K562 (cell line): Measurements from ENCODE around the gene GPR21. TPM values are rescaled to one million over a fixed set of nuclear protein-coding genes. Genes with fewer than 3 reads are reported as not detected.

Experiments used
- ATAC-seq: fragments of 200-7000 bp; cut with Tn5 transposase; 3 replicates; pipeline ENCODE4 v1.9.1; 2020; ENCODE audit warnings: moderate library complexity
- BruUV-seq: library from RNA; stranded (reverse); fragments of 400-500 nt; replicated peaks from 2 replicates; lab custom pipeline; 2021; lab: Mats Ljungman, UMichigan
- CTCF ChIA-PET: fragments of 300-600 bp; formaldehyde crosslinking; extraction: SDS; loops from one replicate; lab custom pipeline; 2021; ENCODE audit warnings: low intra/inter-chr PET ratio; lab: Yijun Ruan, JAX
- POLR2A ChIA-PET: fragments of 300-600, 350-650 bp; sonication (Branson Sonifier 250); formaldehyde crosslinking; extraction: SDS; loops from one replicate; lab custom pipeline; 2021; ENCODE audit warnings: antibody characterized with exemption, inconsistent platforms; lab: Yijun Ruan, JAX
- DNase-seq, 4 experiments: peaks; one replicate each; pipeline versions ENCODE4 v3.0.0 to v3.0.0-alpha.2; 2011 to 2018; ENCODE audit warnings: low spot score in 3 of 4, mixed read lengths in 3 of 4; ENCODE audit errors: extremely low read depth in 1 of 4
- FAIRE-seq: peaks from 2 replicates; lab custom pipeline; 2011; peaks lifted over from hg19 to GRCh38; lab: Jason Lieb, UNC
- H2AFZ ChIP-seq: 2 replicates; pipeline ENCODE4 v1.6.0; 2011; ENCODE audit warnings: low read depth, low read length, control low read depth, inconsistent platforms
- H3K27ac ChIP-seq: fragments of 200-600 bp; 3 replicates; pipeline ENCODE4 v1.8.0; 2011; ENCODE audit warnings: low read depth, mild to moderate bottlenecking, control low read depth, inconsistent platforms, low read length, moderate library complexity, mixed read lengths; ENCODE audit errors: extremely low read depth
- H3K27me3 ChIP-seq, 2 experiments: fragments of 300-600 bp in 1 of 2; 2 replicates in 1 of 2; 3 replicates in 1 of 2; pipeline versions ENCODE4 v1.6.0 to v1.8.0; 2011; ENCODE audit warnings: inconsistent platforms in 2 of 2, low read length in 2 of 2, mild to moderate bottlenecking in 1 of 2, mixed read lengths in 1 of 2, moderate library complexity in 1 of 2; ENCODE audit not compliant: control insufficient read depth in 2 of 2, insufficient read depth in 2 of 2
- H3K36me3 ChIP-seq: fragments of 300-600 bp; 3 replicates; pipeline ENCODE4 v1.8.0; 2011; ENCODE audit warnings: mild to moderate bottlenecking, low read length, inconsistent platforms; ENCODE audit not compliant: control insufficient read depth, insufficient read depth
- H3K4me1 ChIP-seq, 2 experiments: fragments of 200-600 bp in 1 of 2; replicated peaks in 1 of 2; 2 replicates in 1 of 2; 3 replicates in 1 of 2; pipeline versions ENCODE4 v1.5.1 to v1.8.0; 2011; ENCODE audit warnings: inconsistent platforms in 2 of 2, low read length in 2 of 2, mild to moderate bottlenecking in 1 of 2, mixed read lengths in 1 of 2, moderate library complexity in 1 of 2; ENCODE audit not compliant: control insufficient read depth in 2 of 2, insufficient read depth in 2 of 2
- H3K4me2 ChIP-seq: 2 replicates; pipeline ENCODE4 v1.6.1; 2011; ENCODE audit warnings: low read length, control low read depth, inconsistent platforms, mixed read lengths; ENCODE audit not compliant: insufficient read depth
- H3K4me3 ChIP-seq: fragments of 200-600 bp; sonication (generic), shearing (Covaris generic); 2 replicates; pipeline ENCODE4 v1.5.1; 2016; ENCODE audit warnings: control low read depth, inconsistent platforms
- H3K79me2 ChIP-seq: fragments of 200-600 bp; 3 replicates; pipeline ENCODE4 v1.8.0; 2011; ENCODE audit warnings: low read length, inconsistent platforms; ENCODE audit not compliant: control insufficient read depth, insufficient read depth
- H3K9ac ChIP-seq, 2 experiments: 2 replicates each; pipeline versions ENCODE4 v1.6.0 to v1.6.1; 2011; ENCODE audit warnings: low read depth in 2 of 2, low read length in 2 of 2, control low read depth in 1 of 2, inconsistent platforms in 1 of 2, mild to moderate bottlenecking in 1 of 2, mixed read lengths in 1 of 2; ENCODE audit not compliant: insufficient read depth in 1 of 2
- H3K9me1 ChIP-seq: one replicate; pipeline ENCODE4 v1.6.0; 2011; ENCODE audit warnings: inconsistent platforms, mild to moderate bottlenecking, low read length, moderate library complexity; ENCODE audit not compliant: control insufficient read depth, insufficient read depth
- H3K9me3 ChIP-seq: replicated peaks from 2 replicates; pipeline ENCODE4 v1.5.1; 2011; ENCODE audit warnings: low read depth, low read length, inconsistent platforms; ENCODE audit not compliant: control insufficient read depth, insufficient read depth
- H4K20me1 ChIP-seq: replicated peaks from 2 replicates; pipeline ENCODE4 v1.6.1; 2011; ENCODE audit warnings: low read length, inconsistent platforms, mixed read lengths; ENCODE audit not compliant: control insufficient read depth, insufficient read depth
- MAFF ChIP-seq: IDR thresholded peaks from 2 replicates; pipeline ENCODE4 v1.6.1; 2012; ENCODE audit warnings: low read length, improper control_type of control experiment
- MEF2A ChIP-seq: IDR thresholded peaks from 2 replicates; pipeline ENCODE4 v1.6.1; 2011; ENCODE audit warnings: low read depth, mild to moderate bottlenecking, low read length, moderate library complexity; ENCODE audit not compliant: control insufficient read depth
- PYGO2 ChIP-seq: fragments of 450-650 bp; IDR thresholded peaks from 2 replicates; pipeline ENCODE4 v1.6.1; 2016; ENCODE audit warnings: mild to moderate bottlenecking, missing genetic modification characterization, moderate library complexity, missing compliant biosample characterization
- RBM39 ChIP-seq: fragments of 200-400 bp; formaldehyde crosslinking; optimal IDR thresholded peaks from 2 replicates; pipeline ENCODE3; 2018; ENCODE audit warnings: low read depth, low read length
- SMAD2 ChIP-seq: fragments of 150-350 bp; IDR thresholded peaks from 2 replicates; pipeline ENCODE4 v1.6.1; 2014; ENCODE audit warnings: low read depth, mild to moderate bottlenecking, low read length
- WGBS: fragments of 100-300 bp; shearing (Covaris generic); methylation state at CpG from one replicate; pipeline ENCODE4 v1.1.6; 2016; ENCODE audit warnings: low coverage, mixed read lengths; ENCODE audit not compliant: insufficient coverage; ENCODE audit errors: missing lambda C conversion rate; 5-methylcytosine and 5-hydroxymethylcytosine counted together
- in situ Hi-C: fragments of 300-500 bp; cut with MboI; formaldehyde crosslinking; loops from 4 replicates; pipeline ENCODE4 v1.15.0; 2018; ENCODE audit warnings: inconsistent platforms, mixed read lengths
- intact Hi-C: fragments of 100-400 bp; cut with micrococcal nuclease; formaldehyde crosslinking; loops from 2 replicates; pipeline ENCODE4 v1.14.2; 2022
- polyA plus RNA-seq, 8 experiments: library from polyadenylated mRNA; depleted of rRNA in 4 of 8; stranded (reverse) in 5 of 8; unstranded in 3 of 8; fragments of >200 nt; fragmentation: Nextera tagmentation in 2 of 8; fragmentation: Illumina TruSeq in 1 of 8; extraction: Ambion mirVana in 2 of 8; extraction: Trizol in 1 of 8; gene quantifications; 2 replicates each; pipeline versions ENCODE4 v1.2.1 to v1.2.3, GENCODE V29; 2011 to 2014; ENCODE audit warnings: inconsistent platforms in 1 of 8, missing spikeins in 1 of 8
- total RNA-seq, 7 experiments: library from RNA; depleted of rRNA in 6 of 7; stranded (reverse); fragments of >200 nt in 6 of 7; fragmentation: Illumina TruSeq in 2 of 7; extraction: Trizol in 2 of 7; gene quantifications; 2 replicates each; pipeline versions ENCODE4 v1.2.1 to v1.2.3, GENCODE V29; 2011 to 2021; ENCODE audit warnings: low replicate concordance in 1 of 7
- TF ChIP-seq, protein P1 (sequence below): fragments of 250-450 bp; sonication (Bioruptor Pico); IDR thresholded peaks from 2 replicates; pipeline ENCODE4 v1.8.0; 2021; ENCODE audit warnings: moderate library complexity, mild to moderate bottlenecking, inconsistent platforms
- TF ChIP-seq, protein P2 (sequence below): fragments of 450-650 bp; IDR thresholded peaks from 2 replicates; pipeline ENCODE4 v1.6.1; 2016; ENCODE audit warnings: mild to moderate bottlenecking, moderate library complexity

The GPR21 gene
- total and polyA plus RNA-seq, 9 of the 15 experiments (the other 6 are each of a cell fraction or from before 2014, with no cell fraction given): 0.16 to 0.83 (median 0.36) TPM; not detected in 6

DNA sequence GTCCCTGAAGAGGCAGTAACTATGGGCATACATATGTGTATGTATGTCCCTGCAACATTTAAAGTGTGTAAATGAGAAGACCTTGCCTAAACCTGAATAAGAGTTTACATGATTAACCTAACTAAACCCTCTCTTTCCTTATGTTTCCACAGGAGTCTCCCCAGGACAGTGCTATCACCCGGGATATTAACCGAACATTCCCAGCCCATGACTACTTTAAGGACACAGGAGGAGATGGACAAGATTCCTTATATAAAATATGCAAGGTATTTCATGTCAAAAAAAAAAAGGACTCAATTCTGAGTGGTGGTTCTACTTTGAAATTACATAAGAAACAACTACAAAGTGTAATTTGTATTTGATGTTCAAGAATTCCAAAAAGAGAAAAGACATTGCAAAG is 31.7 kb downstream of the GPR21 start:
- no peak overlapping the region for H3K4me2 ChIP-seq
- no peak overlapping the region for H3K4me3 ChIP-seq
- in situ Hi-C loops (no loop called here), intact Hi-C loops (loop anchor here (10.0 kb wide), 1 partner anchor 600 kb away; no protein-coding TSS in a partner anchor)
- H3K9me3 ChIP-seq: no peaks in the 10 kb centered on the region
- CTCF ChIA-PET: no interaction called here
- H3K9ac ChIP-seq: no peak overlapping the region
- WGBS: 75% methylated on average over 2 of the region's 2 CpGs
- FAIRE-seq: no peak
- no peak for DNase-seq
- no peak overlapping the region for H3K27ac ChIP-seq
- no peaks in the 10 kb centered on the region for H3K9me1 ChIP-seq
- no peaks in the 10 kb centered on the region for H3K27me3 ChIP-seq
- BruUV-seq: no TSS peak
- no peak for ATAC-seq
- H3K4me1 ChIP-seq: no peaks in the 10 kb centered on the region
- no peak overlapping the region for H2AFZ ChIP-seq
- TF ChIP-seq RBM39: no peak
- TF ChIP-seq, protein P1, sequence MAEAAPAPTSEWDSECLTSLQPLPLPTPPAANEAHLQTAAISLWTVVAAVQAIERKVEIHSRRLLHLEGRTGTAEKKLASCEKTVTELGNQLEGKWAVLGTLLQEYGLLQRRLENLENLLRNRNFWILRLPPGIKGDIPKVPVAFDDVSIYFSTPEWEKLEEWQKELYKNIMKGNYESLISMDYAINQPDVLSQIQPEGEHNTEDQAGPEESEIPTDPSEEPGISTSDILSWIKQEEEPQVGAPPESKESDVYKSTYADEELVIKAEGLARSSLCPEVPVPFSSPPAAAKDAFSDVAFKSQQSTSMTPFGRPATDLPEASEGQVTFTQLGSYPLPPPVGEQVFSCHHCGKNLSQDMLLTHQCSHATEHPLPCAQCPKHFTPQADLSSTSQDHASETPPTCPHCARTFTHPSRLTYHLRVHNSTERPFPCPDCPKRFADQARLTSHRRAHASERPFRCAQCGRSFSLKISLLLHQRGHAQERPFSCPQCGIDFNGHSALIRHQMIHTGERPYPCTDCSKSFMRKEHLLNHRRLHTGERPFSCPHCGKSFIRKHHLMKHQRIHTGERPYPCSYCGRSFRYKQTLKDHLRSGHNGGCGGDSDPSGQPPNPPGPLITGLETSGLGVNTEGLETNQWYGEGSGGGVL (CRISPR knock-in tag): no peak
- TF ChIP-seq SMAD2: no peak
- TF ChIP-seq, protein P2, sequence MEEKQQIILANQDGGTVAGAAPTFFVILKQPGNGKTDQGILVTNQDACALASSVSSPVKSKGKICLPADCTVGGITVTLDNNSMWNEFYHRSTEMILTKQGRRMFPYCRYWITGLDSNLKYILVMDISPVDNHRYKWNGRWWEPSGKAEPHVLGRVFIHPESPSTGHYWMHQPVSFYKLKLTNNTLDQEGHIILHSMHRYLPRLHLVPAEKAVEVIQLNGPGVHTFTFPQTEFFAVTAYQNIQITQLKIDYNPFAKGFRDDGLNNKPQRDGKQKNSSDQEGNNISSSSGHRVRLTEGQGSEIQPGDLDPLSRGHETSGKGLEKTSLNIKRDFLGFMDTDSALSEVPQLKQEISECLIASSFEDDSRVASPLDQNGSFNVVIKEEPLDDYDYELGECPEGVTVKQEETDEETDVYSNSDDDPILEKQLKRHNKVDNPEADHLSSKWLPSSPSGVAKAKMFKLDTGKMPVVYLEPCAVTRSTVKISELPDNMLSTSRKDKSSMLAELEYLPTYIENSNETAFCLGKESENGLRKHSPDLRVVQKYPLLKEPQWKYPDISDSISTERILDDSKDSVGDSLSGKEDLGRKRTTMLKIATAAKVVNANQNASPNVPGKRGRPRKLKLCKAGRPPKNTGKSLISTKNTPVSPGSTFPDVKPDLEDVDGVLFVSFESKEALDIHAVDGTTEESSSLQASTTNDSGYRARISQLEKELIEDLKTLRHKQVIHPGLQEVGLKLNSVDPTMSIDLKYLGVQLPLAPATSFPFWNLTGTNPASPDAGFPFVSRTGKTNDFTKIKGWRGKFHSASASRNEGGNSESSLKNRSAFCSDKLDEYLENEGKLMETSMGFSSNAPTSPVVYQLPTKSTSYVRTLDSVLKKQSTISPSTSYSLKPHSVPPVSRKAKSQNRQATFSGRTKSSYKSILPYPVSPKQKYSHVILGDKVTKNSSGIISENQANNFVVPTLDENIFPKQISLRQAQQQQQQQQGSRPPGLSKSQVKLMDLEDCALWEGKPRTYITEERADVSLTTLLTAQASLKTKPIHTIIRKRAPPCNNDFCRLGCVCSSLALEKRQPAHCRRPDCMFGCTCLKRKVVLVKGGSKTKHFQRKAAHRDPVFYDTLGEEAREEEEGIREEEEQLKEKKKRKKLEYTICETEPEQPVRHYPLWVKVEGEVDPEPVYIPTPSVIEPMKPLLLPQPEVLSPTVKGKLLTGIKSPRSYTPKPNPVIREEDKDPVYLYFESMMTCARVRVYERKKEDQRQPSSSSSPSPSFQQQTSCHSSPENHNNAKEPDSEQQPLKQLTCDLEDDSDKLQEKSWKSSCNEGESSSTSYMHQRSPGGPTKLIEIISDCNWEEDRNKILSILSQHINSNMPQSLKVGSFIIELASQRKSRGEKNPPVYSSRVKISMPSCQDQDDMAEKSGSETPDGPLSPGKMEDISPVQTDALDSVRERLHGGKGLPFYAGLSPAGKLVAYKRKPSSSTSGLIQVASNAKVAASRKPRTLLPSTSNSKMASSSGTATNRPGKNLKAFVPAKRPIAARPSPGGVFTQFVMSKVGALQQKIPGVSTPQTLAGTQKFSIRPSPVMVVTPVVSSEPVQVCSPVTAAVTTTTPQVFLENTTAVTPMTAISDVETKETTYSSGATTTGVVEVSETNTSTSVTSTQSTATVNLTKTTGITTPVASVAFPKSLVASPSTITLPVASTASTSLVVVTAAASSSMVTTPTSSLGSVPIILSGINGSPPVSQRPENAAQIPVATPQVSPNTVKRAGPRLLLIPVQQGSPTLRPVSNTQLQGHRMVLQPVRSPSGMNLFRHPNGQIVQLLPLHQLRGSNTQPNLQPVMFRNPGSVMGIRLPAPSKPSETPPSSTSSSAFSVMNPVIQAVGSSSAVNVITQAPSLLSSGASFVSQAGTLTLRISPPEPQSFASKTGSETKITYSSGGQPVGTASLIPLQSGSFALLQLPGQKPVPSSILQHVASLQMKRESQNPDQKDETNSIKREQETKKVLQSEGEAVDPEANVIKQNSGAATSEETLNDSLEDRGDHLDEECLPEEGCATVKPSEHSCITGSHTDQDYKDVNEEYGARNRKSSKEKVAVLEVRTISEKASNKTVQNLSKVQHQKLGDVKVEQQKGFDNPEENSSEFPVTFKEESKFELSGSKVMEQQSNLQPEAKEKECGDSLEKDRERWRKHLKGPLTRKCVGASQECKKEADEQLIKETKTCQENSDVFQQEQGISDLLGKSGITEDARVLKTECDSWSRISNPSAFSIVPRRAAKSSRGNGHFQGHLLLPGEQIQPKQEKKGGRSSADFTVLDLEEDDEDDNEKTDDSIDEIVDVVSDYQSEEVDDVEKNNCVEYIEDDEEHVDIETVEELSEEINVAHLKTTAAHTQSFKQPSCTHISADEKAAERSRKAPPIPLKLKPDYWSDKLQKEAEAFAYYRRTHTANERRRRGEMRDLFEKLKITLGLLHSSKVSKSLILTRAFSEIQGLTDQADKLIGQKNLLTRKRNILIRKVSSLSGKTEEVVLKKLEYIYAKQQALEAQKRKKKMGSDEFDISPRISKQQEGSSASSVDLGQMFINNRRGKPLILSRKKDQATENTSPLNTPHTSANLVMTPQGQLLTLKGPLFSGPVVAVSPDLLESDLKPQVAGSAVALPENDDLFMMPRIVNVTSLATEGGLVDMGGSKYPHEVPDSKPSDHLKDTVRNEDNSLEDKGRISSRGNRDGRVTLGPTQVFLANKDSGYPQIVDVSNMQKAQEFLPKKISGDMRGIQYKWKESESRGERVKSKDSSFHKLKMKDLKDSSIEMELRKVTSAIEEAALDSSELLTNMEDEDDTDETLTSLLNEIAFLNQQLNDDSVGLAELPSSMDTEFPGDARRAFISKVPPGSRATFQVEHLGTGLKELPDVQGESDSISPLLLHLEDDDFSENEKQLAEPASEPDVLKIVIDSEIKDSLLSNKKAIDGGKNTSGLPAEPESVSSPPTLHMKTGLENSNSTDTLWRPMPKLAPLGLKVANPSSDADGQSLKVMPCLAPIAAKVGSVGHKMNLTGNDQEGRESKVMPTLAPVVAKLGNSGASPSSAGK: no peak
- TF ChIP-seq MEF2A: no peak
- no peak for TF ChIP-seq MAFF
- TF ChIP-seq PYGO2 (tag): no peak
- H3K36me3 ChIP-seq: peaks cover 16% of the 10 kb centered on the region; the same call in 1 of the 3 replicates
- POLR2A ChIA-PET: no interaction called here
- no peaks in the 10 kb centered on the region for H3K79me2 ChIP-seq
- no peaks in the 10 kb centered on the region for H4K20me1 ChIP-seq
